ENCODE data around the gene TMC3. TPM values are rescaled to one million over a fixed set of nuclear protein-coding genes. Genes with fewer than 3 reads are reported as not detected.

TMC3 gene
- total RNA-seq, 1 experiment from 2014 or later, result 0.03 TPM

- no peaks in the 10 kb centered on the region for H3K27me3 ChIP-seq (replicated peaks)
- no peaks in the 10 kb centered on the region for H3K4me1 ChIP-seq (replicated peaks)
- no peaks in the 10 kb centered on the region for H3K9me3 ChIP-seq (replicated peaks)
- H3K27ac ChIP-seq, result no peak overlapping the region
- H3K4me3 ChIP-seq, result no peak overlapping the region
- no peak for DNase-seq (ENCODE audit: low read depth in 1 of 2, low spot score in 2 of 2)
- H3K36me3 ChIP-seq, result no peaks in the 10 kb centered on the region
Measured at GRCh38 chr15:81377871-81378270, 3.9 kb upstream of the TMC3 start.

GRCh38 chr15:81376231-81376630, 2.2 kb upstream of the TMC3 start:
- Histone ChIP-seq H3K4me3 (no peak overlapping the region), H3K27me3 (replicated peaks) (no peaks in the 10 kb centered on the region), H3K36me3 (no peaks in the 10 kb centered on the region), H3K27ac (no peak overlapping the region), H3K4me1 (replicated peaks) (no peaks in the 10 kb centered on the region), H3K9me3 (replicated peaks) (no peaks in the 10 kb centered on the region)
- no peak for DNase-seq (ENCODE audit: low read depth in 1 of 2, low spot score in 2 of 2)

- DNase-seq (ENCODE audit: low read depth in 1 of 2, low spot score in 2 of 2), result no peak
- Histone ChIP-seq H3K4me1 (replicated peaks) (no peaks in the 10 kb centered on the region), H3K27me3 (replicated peaks) (no peaks in the 10 kb centered on the region), H3K36me3 (no peaks in the 10 kb centered on the region), H3K27ac (no peak overlapping the region), H3K9me3 (replicated peaks) (no peaks in the 10 kb centered on the region), H3K4me3 (no peak overlapping the region)
Measured at GRCh38 chr15:81375461-81375860, 1.4 kb upstream of the TMC3 start.

GRCh38 chr15:81373176-81373575, 837 bp downstream of the TMC3 start:
- no peaks in the 10 kb centered on the region for H3K27me3 ChIP-seq (replicated peaks)

GRCh38 chr15:81372575-81372974, 1.4 kb downstream of the TMC3 start:
- no peak for DNase-seq (ENCODE audit: low read depth in 1 of 2, low spot score in 2 of 2)

More at GRCh38 chr15:81373176-81373575, 837 bp downstream of the TMC3 start:
- Histone ChIP-seq H3K4me1 (replicated peaks) (no peaks in the 10 kb centered on the region), H3K9me3 (replicated peaks) (no peaks in the 10 kb centered on the region), H3K27ac (no peak overlapping the region), H3K36me3 (no peaks in the 10 kb centered on the region), H3K4me3 (no peak overlapping the region)
- DNase-seq (ENCODE audit: low read depth in 1 of 2, low spot score in 2 of 2), result no peak

GRCh38 chr15:81363718-81364500, 10.1 kb downstream of the TMC3 start:
- no peak for DNase-seq (ENCODE audit: low read depth in 1 of 2, low spot score in 2 of 2)
- H3K4me3 ChIP-seq, result no peak overlapping the region

More at GRCh38 chr15:81372575-81372974, 1.4 kb downstream of the TMC3 start:
- no peaks in the 10 kb centered on the region for H3K27me3 ChIP-seq (replicated peaks)
- no peaks in the 10 kb centered on the region for H3K9me3 ChIP-seq (replicated peaks)
- no peak overlapping the region for H3K27ac ChIP-seq
- H3K36me3 ChIP-seq, result no peaks in the 10 kb centered on the region
- H3K4me3 ChIP-seq, result no peak overlapping the region
- H3K4me1 ChIP-seq (replicated peaks), result no peaks in the 10 kb centered on the region

GRCh38 chr15:81363276-81363675, 10.7 kb downstream of the TMC3 start:
- Histone ChIP-seq H3K9me3 (replicated peaks) (no peaks in the 10 kb centered on the region), H3K27ac (no peak overlapping the region), H3K36me3 (no peaks in the 10 kb centered on the region), H3K27me3 (replicated peaks) (no peaks in the 10 kb centered on the region), H3K4me1 (replicated peaks) (no peaks in the 10 kb centered on the region), H3K4me3 (no peak overlapping the region)
- DNase-seq (ENCODE audit: low read depth in 1 of 2, low spot score in 2 of 2), result no peak

More at GRCh38 chr15:81363718-81364500, 10.1 kb downstream of the TMC3 start:
- Histone ChIP-seq H3K9me3 (replicated peaks) (no peaks in the 10 kb centered on the region), H3K4me1 (replicated peaks) (no peaks in the 10 kb centered on the region), H3K27ac (no peak overlapping the region), H3K27me3 (replicated peaks) (no peaks in the 10 kb centered on the region), H3K36me3 (no peaks in the 10 kb centered on the region)

GRCh38 chr15:81362790-81363189, 11.2 kb downstream of the TMC3 start:
- DNase-seq (ENCODE audit: low read depth in 1 of 2, low spot score in 2 of 2), result no peak
- H3K4me1 ChIP-seq (replicated peaks), result no peaks in the 10 kb centered on the region
- no peak overlapping the region for H3K27ac ChIP-seq
- no peaks in the 10 kb centered on the region for H3K9me3 ChIP-seq (replicated peaks)
- no peaks in the 10 kb centered on the region for H3K27me3 ChIP-seq (replicated peaks)
- H3K36me3 ChIP-seq, result no peaks in the 10 kb centered on the region
- H3K4me3 ChIP-seq, result no peak overlapping the region

- H3K4me1 ChIP-seq (replicated peaks), result peaks cover 4% of the 10 kb centered on the region; the same call in 1 of the 2 replicates
- H3K36me3 ChIP-seq, result no peaks in the 10 kb centered on the region
- no peaks in the 10 kb centered on the region for H3K9me3 ChIP-seq (replicated peaks)
- DNase-seq (ENCODE audit: low read depth in 1 of 2, low spot score in 2 of 2), result no peak
- no peak overlapping the region for H3K27ac ChIP-seq
- H3K27me3 ChIP-seq (replicated peaks), result no peaks in the 10 kb centered on the region
- H3K4me3 ChIP-seq, result no peak overlapping the region
Measured at GRCh38 chr15:81361891-81362290, 12.1 kb downstream of the TMC3 start.

- Histone ChIP-seq H3K4me1 (replicated peaks) (peaks cover 4% of the 10 kb centered on the region; the same call in 1 of the 2 replicates), H3K27me3 (replicated peaks) (no peaks in the 10 kb centered on the region), H3K36me3 (no peaks in the 10 kb centered on the region), H3K9me3 (replicated peaks) (no peaks in the 10 kb centered on the region), H3K27ac (no peak overlapping the region), H3K4me3 (no peak overlapping the region)
- DNase-seq (ENCODE audit: low read depth in 1 of 2, low spot score in 2 of 2), result no peak
Measured at GRCh38 chr15:81360491-81360890, 13.5 kb downstream of the TMC3 start.

- Histone ChIP-seq H3K4me1 (replicated peaks) (peaks cover 4% of the 10 kb centered on the region; the same call in 1 of the 2 replicates), H3K9me3 (replicated peaks) (no peaks in the 10 kb centered on the region), H3K4me3 (no peak overlapping the region), H3K27me3 (replicated peaks) (no peaks in the 10 kb centered on the region), H3K27ac (no peak overlapping the region), H3K36me3 (no peaks in the 10 kb centered on the region)
- DNase-seq (ENCODE audit: low read depth in 1 of 2, low spot score in 2 of 2), result no peak
Measured at GRCh38 chr15:81358248-81358647, 15.8 kb downstream of the TMC3 start.

GRCh38 chr15:81357180-81357686, 16.8 kb downstream of the TMC3 start:
- Histone ChIP-seq H3K36me3 (no peaks in the 10 kb centered on the region), H3K27me3 (replicated peaks) (no peaks in the 10 kb centered on the region), H3K4me3 (no peak overlapping the region), H3K9me3 (replicated peaks) (no peaks in the 10 kb centered on the region), H3K27ac (no peak overlapping the region), H3K4me1 (replicated peaks) (peaks cover 4% of the 10 kb centered on the region; the same call in 1 of the 2 replicates)
- DNase-seq (ENCODE audit: low read depth in 1 of 2, low spot score in 2 of 2), result no peak

GRCh38 chr15:81356252-81356651, 17.8 kb downstream of the TMC3 start:
- Histone ChIP-seq H3K9me3 (replicated peaks) (no peaks in the 10 kb centered on the region), H3K4me1 (replicated peaks) (peaks cover 4% of the 10 kb centered on the region; the same call in 1 of the 2 replicates), H3K36me3 (no peaks in the 10 kb centered on the region), H3K27me3 (replicated peaks) (no peaks in the 10 kb centered on the region), H3K27ac (no peak overlapping the region), H3K4me3 (no peak overlapping the region)
- DNase-seq (ENCODE audit: low read depth in 1 of 2, low spot score in 2 of 2), result no peak

GRCh38 chr15:81351651-81352050, 22.4 kb downstream of the TMC3 start:
- H3K36me3 ChIP-seq, result no peaks in the 10 kb centered on the region
- H3K9me3 ChIP-seq (replicated peaks), result no peaks in the 10 kb centered on the region
- no peak overlapping the region for H3K4me3 ChIP-seq
- no peaks in the 10 kb centered on the region for H3K4me1 ChIP-seq (replicated peaks)
- no peaks in the 10 kb centered on the region for H3K27me3 ChIP-seq (replicated peaks)
- DNase-seq (ENCODE audit: low read depth in 1 of 2, low spot score in 2 of 2), result no peak
- H3K27ac ChIP-seq, result no peak overlapping the region
